Uterus (tissue), 4 donors: ENCODE measurements around the gene WNT2B. TPM values are rescaled to one million over a fixed set of nuclear protein-coding genes. Genes with fewer than 3 reads are reported as not detected.

Experiments
- DNase-seq, 2 donors: peaks; one replicate each; pipeline ENCODE4 v3.0.0-alpha.2; 2019 to 2020
- H3K27ac ChIP-seq, 2 donors: fragments of 200-600 bp; sonication (generic); 1 replicate in 1 of 2; 2 replicates in 1 of 2; pipeline ENCODE4 v1.5.1; 2016 to 2018
- H3K27me3 ChIP-seq, 2 donors: fragments of 200-600 bp; sonication (generic); one replicate each; pipeline ENCODE4 v1.5.1; 2018 to 2019; ENCODE audit warnings: control low read depth in 1 of 2
- H3K36me3 ChIP-seq, 2 donors: fragments of 200-600 bp; sonication (generic); one replicate each; pipeline ENCODE4 v1.5.1; 2019; ENCODE audit warnings: control low read depth in 1 of 2
- H3K4me1 ChIP-seq, 2 donors: fragments of 200-600 bp; sonication (generic); one replicate each; pipeline ENCODE4 v1.5.1; 2018 to 2019; ENCODE audit warnings: control low read depth in 1 of 2
- H3K4me3 ChIP-seq, 2 donors: fragments of 200-600 bp; sonication (generic); 1 replicate in 1 of 2; 2 replicates in 1 of 2; pipeline ENCODE4 v1.5.1; 2018 to 2019; ENCODE audit warnings: mild to moderate bottlenecking in 1 of 2
- H3K9me3 ChIP-seq, 2 donors: fragments of 200-600 bp; sonication (generic); one replicate each; pipeline ENCODE4 v1.5.1; 2019; ENCODE audit warnings: control low read depth in 1 of 2
- CTCF ChIP-seq, 4 experiments: fragments of 200-600 bp in 2 of 4; fragments of 450-650 bp in 2 of 4; sonication (generic) in 2 of 4; IDR thresholded peaks; one replicate each; pipeline ENCODE4 v1.5.1; 2016 to 2019; ENCODE audit warnings: antibody characterized with exemption in 4 of 4, mild to moderate bottlenecking in 2 of 4, moderate library complexity in 1 of 4
- POLR2A ChIP-seq, 2 donors: fragments of 450-650 bp; IDR thresholded peaks; one replicate each; pipeline ENCODE4 v1.6.1; 2016; ENCODE audit warnings: antibody characterized with exemption in 2 of 2, mild to moderate bottlenecking in 1 of 2, moderate library complexity in 1 of 2
- intact Hi-C: fragments of 100-400 bp; cut with DNase I; formaldehyde crosslinking; loops from one replicate; pipeline ENCODE4 v1.15.1; 2023; ENCODE audit warnings: low total_unique reads
- total RNA-seq, 4 donors: library from RNA; depleted of rRNA in 3 of 4; stranded (reverse); fragments of >200 nt in 3 of 4; gene quantifications; one replicate each; pipeline versions ENCODE4 v1.1.0 to v1.2.4, GENCODE V29; 2014 to 2023
- donor health status: DM: yes; HTN: yes; CAD: no.

The WNT2B gene
- total RNA-seq, 4 donors from 2014 or later = 0.59 to 45.3 (median 9.1) TPM

GRCh38 chr1:112513112-112513870 lies 4.5 kb downstream of the WNT2B start:
- no peaks in the 10 kb centered on the region for H3K36me3 ChIP-seq
- intact Hi-C loops = no loop called here
- no peak overlapping the region for H3K27ac ChIP-seq

GRCh38 chr1:112514901-112515300 lies 6.1 kb downstream of the WNT2B start:
- no peaks in the 10 kb centered on the region for H3K36me3 ChIP-seq

More at GRCh38 chr1:112513112-112513870, 4.5 kb downstream of the WNT2B start:
- Histone ChIP-seq H3K27me3 (no peaks in the 10 kb centered on the region), H3K9me3 (no peaks in the 10 kb centered on the region), H3K4me3 (no peak overlapping the region), H3K4me1 (no peaks in the 10 kb centered on the region)
- TF ChIP-seq POLR2A (IDR thresholded peaks at IDR 0.05) (no peak), CTCF (IDR thresholded peaks at IDR 0.05) (no peak)
- no peak for DNase-seq

GRCh38 chr1:112515311-112516009 lies 6.7 kb downstream of the WNT2B start:
- Histone ChIP-seq H3K4me3 (no peak overlapping the region), H3K9me3 (no peaks in the 10 kb centered on the region), H3K4me1 (no peaks in the 10 kb centered on the region), H3K27ac (no peak overlapping the region), H3K36me3 (no peaks in the 10 kb centered on the region), H3K27me3 (no peaks in the 10 kb centered on the region)
- TF ChIP-seq POLR2A (IDR thresholded peaks at IDR 0.05) (no peak), CTCF (IDR thresholded peaks at IDR 0.05) (no peak)
- DNase-seq = no peak
- intact Hi-C loops = no loop called here

More at GRCh38 chr1:112514901-112515300, 6.1 kb downstream of the WNT2B start:
- Histone ChIP-seq H3K27ac (no peak overlapping the region), H3K9me3 (no peaks in the 10 kb centered on the region), H3K4me1 (no peaks in the 10 kb centered on the region), H3K4me3 (no peak overlapping the region), H3K27me3 (no peaks in the 10 kb centered on the region)
- no peak for TF ChIP-seq CTCF (IDR thresholded peaks at IDR 0.05)
- TF ChIP-seq POLR2A (IDR thresholded peaks at IDR 0.05) = no peak
- intact Hi-C loops = no loop called here
- no peak for DNase-seq

- no peak overlapping the region for H3K27ac ChIP-seq
- H3K4me1 ChIP-seq = no peaks in the 10 kb centered on the region
- DNase-seq = no peak
- H3K4me3 ChIP-seq = no peak overlapping the region
- H3K36me3 ChIP-seq = no peaks in the 10 kb centered on the region
- TF ChIP-seq CTCF (IDR thresholded peaks at IDR 0.05) = no peak
- no peak for TF ChIP-seq POLR2A (IDR thresholded peaks at IDR 0.05)
- no peaks in the 10 kb centered on the region for H3K9me3 ChIP-seq
- intact Hi-C loops = no loop called here
- no peaks in the 10 kb centered on the region for H3K27me3 ChIP-seq
Observed at GRCh38 chr1:112516141-112516540, 7.4 kb downstream of the WNT2B start.

GRCh38 chr1:112517231-112517630 lies 8.5 kb downstream of the WNT2B start:
- no peaks in the 10 kb centered on the region for H3K9me3 ChIP-seq
- no peaks in the 10 kb centered on the region for H3K36me3 ChIP-seq
- TF ChIP-seq CTCF (IDR thresholded peaks at IDR 0.05) = no peak
- TF ChIP-seq POLR2A (IDR thresholded peaks at IDR 0.05) = no peak
- no peak overlapping the region for H3K4me3 ChIP-seq
- intact Hi-C loops = no loop called here
- no peak overlapping the region for H3K27ac ChIP-seq
- H3K4me1 ChIP-seq = no peaks in the 10 kb centered on the region
- no peaks in the 10 kb centered on the region for H3K27me3 ChIP-seq
- DNase-seq = no peak
